WTC11 (cell line): Measurements from ENCODE around the gene PRIM2.

Experiments
- ESRRA ChIP-seq: sonication (generic); formaldehyde crosslinking; IDR thresholded peaks from 2 replicates; pipeline ENCODE4 v1.8.1; 2022; ENCODE audit warnings: mild to moderate bottlenecking, missing genetic modification reagents, borderline replicate concordance
- MAX ChIP-seq: sonication (generic); formaldehyde crosslinking; IDR thresholded peaks from 2 replicates; pipeline ENCODE4 v1.8.0; 2022; ENCODE audit warnings: mild to moderate bottlenecking, missing genetic modification reagents
- MYBL2 ChIP-seq: sonication (generic); formaldehyde crosslinking; IDR thresholded peaks from 2 replicates; pipeline ENCODE4 v1.8.1; 2023; ENCODE audit warnings: mild to moderate bottlenecking, moderate library complexity, missing genetic modification reagents
- SMAD3 ChIP-seq: sonication (generic); formaldehyde crosslinking; IDR thresholded peaks from 2 replicates; pipeline ENCODE4 v1.8.0; 2022; ENCODE audit warnings: missing genetic modification reagents, mild to moderate bottlenecking, borderline replicate concordance
- SP1 ChIP-seq: sonication (generic); formaldehyde crosslinking; conservative IDR thresholded peaks from 2 replicates; pipeline ENCODE4 v1.8.1; 2022; ENCODE audit warnings: missing genetic modification reagents
- ZNF121 ChIP-seq: sonication (generic); formaldehyde crosslinking; IDR thresholded peaks from 2 replicates; pipeline ENCODE4 v1.8.0; 2023; ENCODE audit warnings: missing genetic modification reagents
- ZNF416 ChIP-seq: fragments of 250-450 bp; sonication (Bioruptor Pico); IDR thresholded peaks from 2 replicates; pipeline ENCODE4 v1.9.0; 2021; ENCODE audit warnings: mild to moderate bottlenecking, inconsistent platforms
- TF ChIP-seq, protein P1 (sequence below): fragments of 200-600 bp; IDR thresholded peaks from 2 replicates; pipeline ENCODE4 v1.8.0; 2022; ENCODE audit warnings: antibody characterized with exemption

- TF ChIP-seq MAX (CRISPR knock-in tag), result no peak
- no peak for TF ChIP-seq SP1 (CRISPR knock-in tag)
- TF ChIP-seq, protein P1, sequence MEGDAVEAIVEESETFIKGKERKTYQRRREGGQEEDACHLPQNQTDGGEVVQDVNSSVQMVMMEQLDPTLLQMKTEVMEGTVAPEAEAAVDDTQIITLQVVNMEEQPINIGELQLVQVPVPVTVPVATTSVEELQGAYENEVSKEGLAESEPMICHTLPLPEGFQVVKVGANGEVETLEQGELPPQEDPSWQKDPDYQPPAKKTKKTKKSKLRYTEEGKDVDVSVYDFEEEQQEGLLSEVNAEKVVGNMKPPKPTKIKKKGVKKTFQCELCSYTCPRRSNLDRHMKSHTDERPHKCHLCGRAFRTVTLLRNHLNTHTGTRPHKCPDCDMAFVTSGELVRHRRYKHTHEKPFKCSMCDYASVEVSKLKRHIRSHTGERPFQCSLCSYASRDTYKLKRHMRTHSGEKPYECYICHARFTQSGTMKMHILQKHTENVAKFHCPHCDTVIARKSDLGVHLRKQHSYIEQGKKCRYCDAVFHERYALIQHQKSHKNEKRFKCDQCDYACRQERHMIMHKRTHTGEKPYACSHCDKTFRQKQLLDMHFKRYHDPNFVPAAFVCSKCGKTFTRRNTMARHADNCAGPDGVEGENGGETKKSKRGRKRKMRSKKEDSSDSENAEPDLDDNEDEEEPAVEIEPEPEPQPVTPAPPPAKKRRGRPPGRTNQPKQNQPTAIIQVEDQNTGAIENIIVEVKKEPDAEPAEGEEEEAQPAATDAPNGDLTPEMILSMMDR, result no peak
- TF ChIP-seq ZNF416 (CRISPR knock-in tag), result no peak
- no peak for TF ChIP-seq ZNF121 (CRISPR knock-in tag)
- no peak for TF ChIP-seq ESRRA (CRISPR knock-in tag)
- TF ChIP-seq MYBL2, result no peak
- no peak for TF ChIP-seq SMAD3 (CRISPR knock-in tag)
Measured at GRCh38 chr6:57432919-57433684, 115.7 kb downstream of the PRIM2 start.
